Skin of body (tissue), 2 donors: ENCODE results near the gene ALDH3A2. TPM values are rescaled to one million over a fixed set of nuclear protein-coding genes. Genes with fewer than 3 reads are reported as not detected.
A peak's percentile ranks its signal among the peaks of the same experiment; 100 is the strongest.

Experiments
- DNase-seq: peaks from one replicate; lab custom pipeline; 2025; lab: John Stamatoyannopoulos, UW
- total RNA-seq: library from RNA; depleted of rRNA; stranded (reverse); fragments of >200 nt; gene quantifications from one replicate; pipeline ENCODE4 v1.2.3, GENCODE V29; 2014

ALDH3A2 gene
- total RNA-seq, 1 donor from 2014 or later, result 141 TPM

- no peak for DNase-seq
Observed at GRCh38 chr17:19714542-19715411, 66.2 kb downstream of the ALDH3A2 start.

DNA sequence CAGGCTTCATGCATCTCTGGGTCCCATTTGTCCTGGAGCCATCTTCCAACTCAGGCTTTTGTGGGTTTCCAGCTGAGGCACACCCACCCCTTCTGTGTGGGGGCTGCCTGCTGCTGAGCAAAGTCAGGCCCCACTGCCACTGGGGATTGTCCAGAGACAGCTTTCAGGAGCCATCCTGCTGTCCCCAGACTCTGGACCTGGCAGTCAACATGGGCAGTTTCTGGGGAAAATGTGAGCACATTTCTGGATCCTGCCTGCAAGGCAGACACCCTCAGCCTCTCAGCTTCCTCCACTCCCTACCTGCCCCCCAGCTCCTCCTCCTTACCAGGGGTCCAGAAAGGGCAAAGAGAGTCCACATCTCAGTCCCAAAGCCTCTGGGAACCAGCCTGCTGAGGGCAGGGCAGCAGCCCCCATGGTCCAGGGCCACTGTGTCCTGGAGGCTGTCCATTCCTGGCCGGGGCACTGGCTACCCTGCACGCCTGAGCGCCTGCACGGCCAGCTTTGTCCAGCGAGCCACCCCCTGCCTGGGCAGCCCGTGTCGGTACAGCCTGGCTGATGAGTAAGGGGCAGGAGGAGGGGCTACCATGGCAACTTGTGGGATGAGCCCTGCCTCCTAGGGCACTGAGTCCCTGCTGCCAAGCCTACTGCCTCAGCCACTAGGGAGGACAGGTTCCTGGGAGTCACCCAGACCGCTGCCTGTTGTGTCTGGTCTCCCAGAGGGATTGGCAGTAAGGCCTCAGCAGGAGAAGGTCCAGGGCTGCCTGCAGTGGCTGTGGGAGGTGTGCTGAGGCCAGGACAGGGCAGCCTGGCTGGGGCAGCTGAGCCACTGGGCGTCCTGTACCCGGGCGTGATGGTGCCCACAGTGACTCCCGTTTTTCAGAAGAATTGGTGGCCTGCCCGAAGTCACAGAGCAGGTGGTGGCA, 67.8 kb downstream of the ALDH3A2 start, which contains the start of gene SLC47A2:
TSS of gene SLC47A2 (minus strand) at position 477 of the 923 bp plus-strand sequence. CDS start at position 448, 29 bp downstream.
- DNase-seq, result no peak

DNA sequence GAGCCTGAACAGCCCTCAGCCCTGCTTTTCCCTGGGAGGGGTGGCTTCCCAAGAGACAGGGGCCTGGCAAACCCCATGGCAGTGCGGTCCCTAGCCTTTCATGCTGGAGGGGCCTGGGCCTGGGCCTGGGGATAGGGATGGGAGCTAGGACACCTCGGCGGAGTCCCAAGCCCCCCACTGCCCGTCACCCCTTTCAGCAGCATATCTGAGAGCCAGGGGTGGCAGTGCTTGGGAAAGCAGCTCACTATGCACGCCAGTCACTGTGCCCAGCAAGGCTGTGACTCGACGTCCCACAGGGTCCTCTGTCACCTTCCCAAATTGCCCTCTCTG, 68.4 kb downstream of the ALDH3A2 start:
- no peak for DNase-seq

GRCh38 chr17:19717411-19717908, 68.9 kb downstream of the ALDH3A2 start:
- no peak for DNase-seq

DNA sequence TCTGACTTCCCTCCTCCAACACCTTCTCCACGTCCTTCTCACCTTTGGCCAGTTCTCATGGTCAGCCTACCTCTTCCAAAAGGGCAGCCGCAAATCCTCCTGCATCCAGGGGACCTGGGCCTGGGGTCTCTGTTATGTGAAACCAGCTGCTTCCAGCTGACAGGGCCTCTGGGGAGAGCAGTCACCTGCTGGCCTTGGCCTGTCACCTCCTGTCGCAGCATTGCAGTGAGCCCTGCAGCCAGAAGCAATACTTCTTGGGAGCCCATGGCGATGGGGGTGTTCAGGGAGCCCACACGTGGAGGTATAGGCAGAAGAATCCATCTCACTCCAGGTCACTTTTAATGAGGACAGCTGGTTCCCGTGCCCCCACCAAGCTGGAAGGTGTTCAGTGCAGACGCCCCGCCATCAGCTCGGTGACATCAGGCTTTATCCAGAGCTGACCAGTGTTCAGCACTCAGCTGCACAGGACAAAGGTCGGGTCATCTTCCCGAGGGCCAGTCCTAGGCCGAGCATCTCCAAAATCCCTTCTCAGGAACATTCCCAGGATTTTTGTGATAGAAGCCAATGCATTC, 69.6 kb downstream of the ALDH3A2 start:
- no peak for DNase-seq

DNA sequence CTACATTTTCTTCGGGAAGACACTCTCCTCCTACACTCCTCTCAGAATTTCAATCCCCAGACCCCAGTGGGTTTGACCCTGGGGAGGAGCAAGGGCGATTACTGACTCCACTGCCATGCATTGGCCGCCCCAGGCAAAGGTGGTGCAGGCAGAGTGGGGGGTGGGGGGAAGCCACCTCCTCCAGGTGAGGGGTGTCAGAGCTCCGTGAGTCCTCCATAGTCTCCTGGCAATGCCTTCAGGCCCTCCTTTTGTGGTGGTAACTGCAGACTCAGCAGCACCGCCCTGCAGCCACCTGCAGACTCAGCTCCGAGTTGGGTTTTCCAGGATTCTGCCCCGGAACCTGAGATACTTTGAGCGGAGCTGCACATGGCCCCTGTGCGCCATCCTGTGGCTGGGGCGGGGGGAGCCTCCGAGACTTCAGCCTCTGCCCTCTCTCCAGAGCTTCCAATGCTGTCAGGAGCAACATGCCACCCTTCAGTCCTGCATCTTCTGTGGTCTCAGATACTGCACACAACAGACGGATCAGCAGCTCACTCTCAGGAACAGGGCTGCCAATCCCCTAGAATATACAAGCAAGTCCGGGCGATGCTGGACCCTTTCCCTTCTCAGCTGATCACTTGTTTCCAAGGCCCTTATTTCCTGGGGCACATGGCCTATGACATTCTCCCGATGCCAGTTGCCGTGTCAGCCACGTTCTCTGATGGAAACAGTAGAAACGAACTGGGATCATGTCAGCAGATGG, 70.2 kb downstream of the ALDH3A2 start:
- no peak for DNase-seq

- no peak for DNase-seq
Observed at GRCh38 chr17:19719355-19720209, 71.0 kb downstream of the ALDH3A2 start.

GRCh38 chr17:19720210-19720475, 71.6 kb downstream of the ALDH3A2 start:
- DNase-seq, result no peak

DNA sequence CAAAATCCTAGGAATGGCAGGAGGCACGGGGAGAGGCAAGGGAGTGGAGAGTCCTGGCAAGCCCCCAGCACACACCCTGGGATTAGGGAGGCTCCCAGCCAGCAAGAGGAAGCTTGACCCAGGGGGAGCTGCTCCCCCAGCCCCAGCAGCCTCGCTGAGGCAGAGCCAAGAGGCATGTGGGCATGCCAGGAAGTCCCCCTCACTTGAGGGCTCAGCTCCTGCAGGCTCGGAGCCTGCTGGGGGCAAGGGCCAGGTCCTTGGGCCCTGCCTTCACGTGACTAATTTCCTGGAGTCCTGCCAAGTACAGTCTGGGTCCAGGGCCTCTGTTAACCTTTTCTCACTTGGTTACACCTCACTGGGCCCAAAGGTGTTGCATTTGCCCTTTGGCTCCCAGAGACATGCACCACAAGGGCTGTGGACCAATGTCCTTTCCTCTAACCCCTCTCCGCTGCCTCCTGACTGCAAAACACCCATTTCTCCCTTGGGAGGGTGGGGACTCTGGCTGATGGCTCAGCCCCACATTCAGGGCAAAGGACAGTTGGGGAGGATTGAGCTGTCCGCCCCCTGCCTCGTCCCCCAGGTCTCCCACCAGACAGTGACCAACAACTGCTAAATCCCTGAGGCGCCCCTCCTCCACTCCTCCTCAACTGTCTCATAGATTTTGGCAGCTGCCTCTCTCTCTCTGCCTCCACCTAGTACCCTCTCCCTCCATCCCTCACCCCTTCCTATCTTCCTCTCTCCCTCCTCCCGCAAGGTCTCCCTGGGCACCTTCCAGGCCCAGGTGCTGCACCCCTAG, 72.3 kb downstream of the ALDH3A2 start:
- DNase-seq, result no peak

DNA sequence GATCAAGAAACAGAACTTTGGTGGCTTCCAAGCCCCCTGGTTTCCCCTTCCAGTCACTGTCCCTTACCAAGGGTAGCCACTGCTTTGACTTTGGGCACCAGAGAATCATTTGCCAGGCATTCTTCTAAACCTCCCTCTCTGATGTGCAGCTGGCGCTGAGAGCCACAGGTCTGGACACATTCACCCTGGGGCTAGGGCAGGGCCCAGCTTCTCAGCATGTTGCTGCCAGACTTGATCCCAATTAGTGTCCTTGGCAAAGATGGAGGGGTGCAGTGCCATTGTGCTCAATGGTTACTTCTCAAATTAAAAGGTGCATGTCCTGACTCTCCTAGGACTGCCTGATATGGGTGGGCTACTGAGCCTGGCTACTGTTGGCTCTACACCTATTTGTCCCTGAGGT, 75.4 kb downstream of the ALDH3A2 start:
- DNase-seq, result no peak

DNA sequence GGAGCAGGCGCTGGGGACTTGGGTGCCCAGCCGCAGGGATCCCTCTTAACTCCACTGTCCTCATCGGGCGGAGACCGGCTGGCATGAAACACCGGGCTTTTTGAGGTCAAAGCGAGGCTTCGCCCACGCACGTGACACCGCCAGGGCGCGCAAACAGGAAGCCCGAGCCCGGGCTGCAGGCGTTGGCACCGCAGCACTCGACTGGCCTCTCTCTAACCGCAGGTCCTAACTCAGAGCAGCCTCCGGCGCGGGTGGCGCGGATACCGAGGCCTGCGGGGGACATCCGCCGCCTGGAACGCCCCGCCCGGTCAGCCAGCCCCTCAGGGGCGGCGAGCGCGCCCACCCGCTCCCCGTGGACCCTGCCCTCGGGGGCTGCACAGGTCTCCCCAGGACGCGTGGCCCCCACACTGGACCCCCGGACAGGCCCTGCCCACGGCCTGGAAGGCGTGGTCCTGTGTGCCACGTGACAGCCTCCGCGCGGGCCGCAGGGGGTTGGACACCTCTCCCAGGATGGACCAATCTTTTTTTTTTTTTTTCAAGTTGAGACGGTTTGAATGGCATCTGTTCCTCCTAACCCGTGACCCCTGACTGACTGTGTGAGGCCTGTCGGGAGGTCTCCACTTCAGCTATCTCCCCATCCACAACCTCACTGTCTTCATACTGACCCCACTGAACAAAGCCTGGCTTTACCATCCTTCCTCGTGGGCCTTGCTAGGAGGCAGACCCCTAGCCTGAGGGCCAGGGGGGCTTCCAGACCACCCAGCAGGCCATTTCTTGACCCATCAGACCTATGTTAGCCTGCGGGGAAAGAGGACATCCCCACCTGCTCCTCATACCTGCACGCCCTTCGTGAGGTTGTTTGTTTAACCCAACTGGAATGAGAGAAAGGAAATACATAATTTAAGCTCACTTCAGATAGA, 76.2 kb downstream of the ALDH3A2 start:
- DNase-seq, result no peak

GRCh38 chr17:19725486-19725885, 76.9 kb downstream of the ALDH3A2 start:
- no peak for DNase-seq

- DNase-seq, result peak; percentile 25
Observed at GRCh38 chr17:19726631-19727376, 78.3 kb downstream of the ALDH3A2 start.
